Bronchial epithelial cell (primary cell): Measurements from ENCODE around the gene CYRIA. TPM values are rescaled to one million over a fixed set of nuclear protein-coding genes. Genes with fewer than 3 reads are reported as not detected.

Source experiments
- DNase-seq: peaks from one replicate; pipeline ENCODE4 v3.0.0-alpha.2; 2010; ENCODE audit warnings: low read depth
- FAIRE-seq: peaks from 2 replicates; lab custom pipeline; 2011; peaks lifted over from hg19 to GRCh38; lab: Jason Lieb, UNC
- H3K27me3 ChIP-seq: 2 replicates; pipeline ENCODE4 v1.5.1; 2011; ENCODE audit warnings: low read length; ENCODE audit not compliant: control insufficient read depth, insufficient read depth
- H3K36me3 ChIP-seq: 2 replicates; pipeline ENCODE4 v1.5.1; 2011; ENCODE audit warnings: low read length; ENCODE audit not compliant: control insufficient read depth, insufficient read depth
- H3K4me3 ChIP-seq: 2 replicates; pipeline ENCODE4 v1.5.1; 2011; ENCODE audit warnings: mild to moderate bottlenecking, low read depth, low read length, control low read depth
- total RNA-seq: library from RNA; depleted of rRNA; stranded (reverse); fragments of >200 nt; gene quantifications from 2 replicates; pipeline ENCODE4 v1.2.1, GENCODE V29; 2014
- TF ChIP-seq, protein P1 (sequence below): IDR thresholded peaks from 2 replicates; pipeline ENCODE4 v1.5.1; 2011; ENCODE audit warnings: mild to moderate bottlenecking, moderate library complexity, low read length, control low read depth, inconsistent platforms; ENCODE audit not compliant: insufficient read depth, severe bottlenecking

The CYRIA gene
- total RNA-seq, 1 donor from 2014 or later, result 0.79 TPM

DNA sequence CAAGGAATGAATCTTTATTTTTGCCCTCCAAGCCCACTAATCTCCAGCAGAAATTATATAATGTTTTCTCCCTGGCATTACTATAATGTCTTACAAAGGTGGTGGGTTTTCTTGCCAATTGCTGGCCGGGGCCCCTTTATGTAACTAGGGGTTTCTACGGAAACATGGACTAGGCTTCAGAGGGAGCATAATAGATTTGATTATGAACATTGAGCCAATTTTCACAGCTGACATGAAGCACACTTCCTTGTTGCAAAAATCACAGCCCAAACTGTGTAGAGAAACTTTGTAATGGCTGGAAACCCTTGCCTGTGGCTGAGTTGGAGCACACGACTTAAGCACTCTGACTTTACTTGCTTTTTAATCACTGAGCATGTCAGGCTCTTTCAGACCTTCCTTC, 3.8 kb upstream of the CYRIA start:
- no peaks in the 10 kb centered on the region for H3K36me3 ChIP-seq
- H3K4me3 ChIP-seq, result no peak overlapping the region
- DNase-seq, result no peak
- FAIRE-seq, result no peak
- TF ChIP-seq, protein P1, sequence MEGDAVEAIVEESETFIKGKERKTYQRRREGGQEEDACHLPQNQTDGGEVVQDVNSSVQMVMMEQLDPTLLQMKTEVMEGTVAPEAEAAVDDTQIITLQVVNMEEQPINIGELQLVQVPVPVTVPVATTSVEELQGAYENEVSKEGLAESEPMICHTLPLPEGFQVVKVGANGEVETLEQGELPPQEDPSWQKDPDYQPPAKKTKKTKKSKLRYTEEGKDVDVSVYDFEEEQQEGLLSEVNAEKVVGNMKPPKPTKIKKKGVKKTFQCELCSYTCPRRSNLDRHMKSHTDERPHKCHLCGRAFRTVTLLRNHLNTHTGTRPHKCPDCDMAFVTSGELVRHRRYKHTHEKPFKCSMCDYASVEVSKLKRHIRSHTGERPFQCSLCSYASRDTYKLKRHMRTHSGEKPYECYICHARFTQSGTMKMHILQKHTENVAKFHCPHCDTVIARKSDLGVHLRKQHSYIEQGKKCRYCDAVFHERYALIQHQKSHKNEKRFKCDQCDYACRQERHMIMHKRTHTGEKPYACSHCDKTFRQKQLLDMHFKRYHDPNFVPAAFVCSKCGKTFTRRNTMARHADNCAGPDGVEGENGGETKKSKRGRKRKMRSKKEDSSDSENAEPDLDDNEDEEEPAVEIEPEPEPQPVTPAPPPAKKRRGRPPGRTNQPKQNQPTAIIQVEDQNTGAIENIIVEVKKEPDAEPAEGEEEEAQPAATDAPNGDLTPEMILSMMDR, result no peak
- peaks cover 2% of the 10 kb centered on the region for H3K27me3 ChIP-seq

DNA sequence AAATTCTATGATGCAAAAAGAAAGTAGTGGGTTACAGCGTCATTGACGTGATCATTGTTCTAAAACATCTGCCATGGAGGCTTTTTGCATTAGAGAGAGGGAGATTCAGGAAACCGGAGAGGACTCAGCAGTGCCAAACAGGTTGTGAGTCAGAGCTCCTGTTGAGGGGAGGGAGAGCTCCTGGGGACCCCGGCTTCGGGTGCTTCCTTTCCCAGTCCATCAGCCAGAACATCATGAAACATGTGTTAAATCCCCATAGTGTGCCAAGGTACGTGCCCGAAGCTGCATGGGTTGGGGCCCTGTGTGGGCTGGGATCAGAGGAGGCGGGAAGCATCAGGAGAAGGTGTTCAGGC, 791 bp upstream of the CYRIA start:
- no peak overlapping the region for H3K4me3 ChIP-seq
- FAIRE-seq (no peak), DNase-seq (peak; percentile 46)
- H3K27me3 ChIP-seq, result peaks cover 2% of the 10 kb centered on the region
- TF ChIP-seq, protein P1, result no peak
- H3K36me3 ChIP-seq, result no peaks in the 10 kb centered on the region

DNA sequence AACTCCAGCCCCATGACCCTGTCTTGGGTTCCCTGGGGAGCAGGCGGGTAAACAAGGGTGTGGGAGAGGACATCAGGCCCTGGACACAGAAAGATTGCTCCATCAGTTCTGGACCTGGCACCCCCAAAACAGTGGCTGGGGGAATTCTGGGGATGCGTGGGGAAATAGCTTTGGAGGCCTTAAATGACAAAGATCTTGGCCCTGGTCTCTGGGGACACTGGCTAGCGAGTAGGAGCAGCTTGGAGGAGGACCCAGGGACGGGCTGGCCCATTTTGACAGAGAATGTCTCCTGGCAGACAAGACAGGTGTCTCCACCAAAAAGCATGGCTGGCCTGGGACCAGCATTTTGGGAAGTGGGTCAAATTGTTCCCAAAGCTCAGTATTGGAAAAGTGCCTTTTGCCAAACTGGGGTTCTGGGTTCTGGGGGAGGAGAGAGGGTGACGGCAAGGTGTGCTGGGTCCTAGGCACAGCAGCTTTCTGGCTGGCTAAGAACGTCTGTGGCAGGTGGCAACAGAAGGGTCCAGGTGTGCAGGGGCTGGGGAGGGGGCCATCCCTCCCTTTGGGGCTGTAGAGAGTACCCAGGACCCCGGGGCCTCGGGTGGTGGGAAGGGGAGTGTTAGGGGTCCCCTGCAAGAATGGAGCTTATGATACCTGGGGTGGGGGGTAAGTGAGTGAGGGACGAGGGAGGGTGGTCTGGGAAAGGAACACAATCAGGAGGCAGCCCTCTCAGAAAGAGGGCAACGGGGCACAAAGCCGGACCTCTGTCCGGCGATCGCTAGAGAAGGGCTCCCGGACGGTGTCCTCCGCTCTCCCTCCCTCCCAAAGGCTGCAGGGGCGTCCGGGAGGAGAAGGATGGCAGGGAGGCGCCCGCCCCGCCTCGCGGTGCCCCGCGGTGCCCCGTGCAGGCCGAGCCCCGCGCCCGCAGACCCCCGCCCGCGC, 556 bp downstream of the CYRIA start:
- TF ChIP-seq, protein P1, result no peak
- no peak for FAIRE-seq
- DNase-seq, result no peak
- no peaks in the 10 kb centered on the region for H3K36me3 ChIP-seq
- H3K27me3 ChIP-seq, result peaks cover 2% of the 10 kb centered on the region
- H3K4me3 ChIP-seq, result peak overlapping the region; percentile 44

DNA sequence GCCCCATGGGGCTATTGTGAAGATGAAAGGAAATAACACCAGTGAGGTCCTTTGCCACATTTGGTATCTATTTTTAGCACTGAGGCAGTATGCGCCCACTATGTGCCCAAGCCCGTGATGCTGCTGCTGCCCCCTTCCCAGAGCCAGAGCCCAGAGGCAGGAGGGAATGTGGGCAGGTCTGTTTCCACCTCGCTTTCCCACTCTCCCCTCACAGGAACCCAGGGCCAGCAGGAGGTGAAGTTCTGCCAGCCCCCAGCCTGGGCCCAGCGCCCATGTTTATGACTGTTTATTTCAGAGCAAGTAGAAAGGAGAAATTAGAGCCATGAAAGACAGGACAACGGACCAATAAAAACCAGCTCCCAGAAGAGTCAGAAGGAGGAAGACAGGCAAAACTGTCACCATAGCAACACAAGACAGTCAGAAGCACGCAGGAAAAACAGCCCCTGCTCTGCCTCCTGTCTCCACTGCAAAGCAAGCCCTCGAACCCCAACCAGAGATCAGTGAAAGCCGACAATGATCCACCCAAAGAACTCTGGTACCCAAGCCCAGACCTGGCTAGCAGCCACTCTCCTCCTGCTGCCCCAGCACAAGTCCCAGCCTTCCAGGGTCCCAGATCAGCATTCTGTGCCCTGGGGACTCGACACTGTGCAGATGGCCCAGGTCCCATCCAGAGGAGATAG, 1.4 kb downstream of the CYRIA start:
- peak; percentile 37 for DNase-seq
- no peaks in the 10 kb centered on the region for H3K36me3 ChIP-seq
- H3K27me3 ChIP-seq, result peaks cover 2% of the 10 kb centered on the region
- no peak for FAIRE-seq
- TF ChIP-seq, protein P1, result no peak
- H3K4me3 ChIP-seq, result no peak overlapping the region

DNA sequence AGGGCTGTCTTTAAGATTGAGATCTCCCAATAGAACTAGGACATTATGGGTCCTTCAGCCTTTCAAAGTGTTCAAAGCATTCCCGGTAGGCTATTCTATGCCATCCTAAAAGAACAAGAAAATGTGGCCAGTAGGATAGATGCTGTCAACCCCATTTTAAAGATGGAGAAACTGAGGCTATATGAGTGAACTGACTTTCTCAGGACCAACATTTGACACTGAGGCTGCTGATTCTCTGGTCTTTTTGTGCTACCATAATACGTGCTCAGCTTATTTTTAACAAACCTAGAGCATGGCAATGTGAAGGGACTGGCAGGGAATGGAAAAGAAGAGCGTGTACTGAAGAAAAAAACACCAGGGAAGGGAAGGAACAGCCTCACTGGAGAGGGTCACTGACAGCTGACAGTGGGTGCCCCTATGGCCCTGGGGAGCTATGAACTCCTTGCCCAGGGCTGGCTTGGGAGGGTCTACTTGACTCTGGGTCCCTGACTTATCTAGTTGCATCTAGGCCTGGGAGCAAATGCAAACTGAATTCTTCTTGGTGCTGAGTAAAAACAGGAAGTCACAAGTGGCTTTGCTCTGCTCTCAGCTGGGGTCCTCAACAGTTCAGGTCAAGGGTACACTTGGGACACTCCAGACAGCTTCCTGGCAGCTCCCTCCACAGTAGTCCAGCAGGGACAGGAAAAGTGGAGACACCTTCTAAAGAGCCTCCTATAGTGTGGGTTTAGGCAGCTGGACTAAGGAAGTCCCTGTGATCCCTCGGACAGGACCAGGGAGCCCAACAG, 2.3 kb downstream of the CYRIA start:
- Histone ChIP-seq H3K27me3 (peaks cover 2% of the 10 kb centered on the region), H3K36me3 (no peaks in the 10 kb centered on the region), H3K4me3 (no peak overlapping the region)
- no peak for DNase-seq
- no peak for FAIRE-seq
- TF ChIP-seq, protein P1, result no peak
